Left cardiac atrium (tissue), 4 donors: Measurements from ENCODE around the gene TTYH2. TPM values are rescaled to one million over a fixed set of nuclear protein-coding genes. Genes with fewer than 3 reads are reported as not detected.

ENCODE experiments used
- ATAC-seq, 2 donors: fragments of 200-7000 bp; cut with Tn5 transposase; one replicate each; pipeline ENCODE4 v1.9.1; 2020; ENCODE audit warnings: mild to moderate bottlenecking in 2 of 2, moderate library complexity in 2 of 2
- DNase-seq: peaks from one replicate; pipeline ENCODE4 v3.0.0-alpha.2; 2020
- intact Hi-C, 2 donors: fragments of 100-400 bp; cut with DNase I; formaldehyde crosslinking; loops; one replicate each; pipeline versions ENCODE4 v1.14.1 to v1.15.1; 2022 to 2023
- total RNA-seq, 2 donors: library from RNA; stranded (reverse); fragmentation: NEBNext Ultra II Directional; extraction: Animal tissue kit (Norgen Biotek cat#: 25700); gene quantifications; one replicate each; pipeline ENCODE4 v1.2.1, GENCODE V29; 2021
- donor health status: DM: no; HTN: yes; CAD: no.
- donor health status: DM: no; HTN: yes; CAD: no; lungs with severe emphysema.
- donor health status: DM: yes; HTN: yes; CAD: no.
- donor health status: Dilated cardiomyopathy.

The TTYH2 gene
- total RNA-seq, 2 donors from 2014 or later = 15.6 to 23.3 TPM

DNA sequence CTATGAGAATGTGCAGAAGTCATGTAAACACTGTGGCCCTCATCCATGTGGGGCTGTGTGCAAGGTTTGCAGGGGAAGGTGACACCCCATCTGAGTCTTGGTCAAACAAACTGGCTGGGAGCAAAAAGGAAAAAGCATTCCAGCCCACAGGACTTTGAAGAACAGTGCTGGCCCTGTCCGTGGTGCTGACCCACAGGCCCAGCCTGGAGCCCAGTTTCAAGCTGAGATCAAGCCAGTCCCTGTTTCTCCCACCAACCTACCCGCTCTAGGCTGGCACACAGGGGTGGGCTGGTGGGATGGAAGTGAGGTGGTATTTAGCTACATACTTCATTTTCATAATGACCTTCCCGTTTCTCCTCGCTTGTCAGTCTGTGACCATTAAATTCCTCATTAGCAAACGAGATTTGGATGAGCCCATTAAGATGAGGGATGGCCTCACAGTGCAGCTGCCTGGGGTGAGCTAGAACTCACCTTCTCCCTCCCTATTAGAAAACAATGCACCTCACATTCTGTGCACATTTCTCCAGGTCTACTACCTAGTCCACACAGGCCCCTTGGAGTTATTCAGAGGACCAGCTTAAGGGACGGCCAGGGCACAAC, 22.5 kb upstream of the TTYH2 start:
- DNase-seq (no peak), ATAC-seq (peak; percentile 9 to 32)
- intact Hi-C loops = no loop called here

DNA sequence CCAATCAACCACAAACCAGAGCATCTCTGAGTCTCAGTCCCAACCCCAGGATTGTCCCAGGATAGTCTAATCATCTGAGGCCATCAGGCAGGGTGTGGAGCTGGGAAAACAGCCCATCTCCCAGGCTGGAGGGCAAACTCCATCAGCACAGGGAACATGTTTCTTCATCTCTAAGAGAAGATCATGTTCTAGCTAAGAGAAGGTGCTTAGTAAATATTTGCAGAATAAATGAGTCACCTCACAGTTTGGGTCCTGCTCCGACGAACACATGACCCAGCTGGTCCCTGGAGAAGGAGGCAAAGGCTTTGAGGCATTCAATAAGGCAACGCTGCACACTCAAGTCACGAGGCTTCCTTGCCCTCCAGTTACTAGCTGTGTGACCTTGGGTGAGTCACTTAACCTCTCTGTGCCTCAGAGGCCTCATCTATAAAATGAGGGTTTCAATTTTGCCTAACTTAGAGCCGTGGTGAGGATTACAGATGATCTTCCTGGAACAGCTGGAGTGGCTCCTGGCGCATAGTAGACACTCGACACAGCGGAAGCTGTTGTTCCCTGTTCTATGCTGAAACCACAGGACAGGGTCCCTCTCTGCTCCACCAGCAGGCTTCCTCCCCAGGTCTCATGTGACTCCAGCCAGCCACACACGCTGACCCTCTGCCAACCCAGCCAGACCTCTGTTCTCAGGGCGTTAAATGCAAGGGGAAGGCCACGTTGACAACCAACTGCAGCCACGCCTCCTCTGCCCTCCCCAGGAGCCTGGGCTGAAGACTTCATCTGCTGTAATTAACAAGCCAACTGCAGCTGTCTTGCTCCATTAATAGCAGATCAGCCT, 20.2 kb upstream of the TTYH2 start:
- ATAC-seq (peak; percentile 56 to 74), DNase-seq (peak; percentile 45)
- intact Hi-C loops = no loop called here

DNA sequence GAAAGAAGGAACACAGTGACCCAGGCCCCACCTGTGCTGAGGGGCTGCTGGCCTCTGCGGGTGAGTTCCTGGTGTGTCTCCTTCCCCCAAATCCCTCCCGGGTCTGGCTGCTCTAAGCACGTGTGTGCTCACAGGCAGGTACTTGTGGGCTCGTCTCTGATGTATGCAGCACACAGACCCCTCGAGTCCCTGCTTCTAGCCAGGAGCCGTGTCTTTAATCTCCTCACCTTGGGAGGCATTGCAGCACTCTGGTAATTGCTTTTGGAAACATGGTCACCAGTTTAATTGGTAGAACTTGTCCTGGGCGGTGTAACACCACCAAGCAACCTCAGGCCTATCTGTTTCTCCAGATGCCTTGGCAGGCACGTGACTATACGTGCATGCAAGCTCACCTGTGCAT, 18.7 kb upstream of the TTYH2 start:
- intact Hi-C loops = no loop called here
- DNase-seq = no peak
- no peak for ATAC-seq

DNA sequence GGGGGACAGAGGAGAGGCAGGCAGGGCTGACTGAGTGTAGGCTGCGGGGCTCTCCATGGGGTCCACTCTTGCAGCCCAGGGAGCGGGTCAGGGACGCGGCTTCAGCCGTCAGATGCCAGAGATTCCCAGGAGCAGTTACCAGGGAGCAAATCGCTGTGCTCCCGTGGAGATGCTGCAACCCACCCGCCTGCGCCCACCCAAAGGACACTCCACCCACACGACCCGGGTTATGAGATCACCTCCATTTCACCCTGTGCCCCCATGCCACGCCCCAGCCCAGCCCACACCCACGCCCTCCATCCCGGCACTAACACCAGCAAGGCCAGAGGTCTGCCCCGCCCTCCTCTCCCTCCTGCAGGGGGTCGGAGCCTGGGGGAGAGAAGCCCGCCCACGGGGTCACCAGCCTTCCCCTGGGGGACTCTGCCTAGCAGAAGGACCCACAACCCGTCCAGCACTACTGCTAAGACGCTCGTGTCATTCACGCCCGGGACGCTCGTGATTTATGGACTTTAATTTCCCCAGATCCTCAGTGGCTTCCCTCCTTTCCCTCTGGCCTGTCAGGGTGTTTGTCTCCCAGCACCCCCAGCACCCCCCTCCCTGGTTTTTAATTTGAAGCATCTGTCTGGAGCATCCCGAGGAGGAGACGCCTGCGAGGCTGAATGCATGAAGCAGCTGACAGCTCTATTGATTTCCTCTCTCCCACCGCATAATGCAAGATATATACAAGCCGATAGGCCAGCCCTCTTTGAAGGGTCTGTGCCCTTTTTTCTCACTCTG, 16.6 kb upstream of the TTYH2 start:
- intact Hi-C loops = no loop called here
- DNase-seq (no peak), ATAC-seq (no peak)

DNA sequence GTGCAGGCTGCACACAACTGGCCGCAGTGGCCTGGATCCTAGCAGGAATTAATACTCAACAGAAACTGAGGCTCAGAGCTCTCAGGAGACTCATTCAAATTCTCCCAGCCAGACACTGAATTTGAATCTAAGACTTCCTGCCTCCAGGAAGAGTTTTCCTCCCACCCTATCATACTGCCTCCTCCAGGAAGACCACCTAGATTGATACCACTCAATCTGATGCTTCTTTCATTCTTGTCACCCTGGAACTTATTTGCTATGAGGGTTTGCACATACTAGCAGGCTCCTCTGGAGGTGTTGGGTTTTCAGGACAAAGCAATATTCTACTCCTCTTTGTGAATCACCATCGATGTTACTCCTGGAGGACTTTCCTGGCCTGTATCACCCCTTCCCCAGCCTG, 15.6 kb upstream of the TTYH2 start:
- intact Hi-C loops = no loop called here
- DNase-seq (no peak), ATAC-seq (no peak)

DNA sequence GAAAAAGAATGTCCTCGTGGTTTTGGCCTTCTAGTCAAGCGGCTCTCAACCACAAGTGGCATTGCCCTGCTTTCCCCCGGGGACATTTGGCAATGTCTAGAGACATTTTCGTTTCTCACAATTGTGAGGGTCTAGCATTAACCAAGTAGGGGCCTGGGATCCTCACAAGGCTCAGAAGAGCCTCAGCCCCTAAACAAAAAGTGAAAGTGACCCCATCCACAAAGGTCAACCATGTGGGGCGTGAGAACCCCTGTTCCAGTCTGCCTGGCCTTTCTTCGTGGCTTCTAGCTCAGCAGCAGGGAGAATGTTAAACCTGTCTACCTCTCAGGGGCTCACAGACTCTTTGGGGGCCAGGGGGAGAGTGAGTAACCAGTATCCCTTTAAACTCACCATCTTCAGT, 14.7 kb upstream of the TTYH2 start:
- intact Hi-C loops = no loop called here
- DNase-seq (no peak), ATAC-seq (no peak)

DNA sequence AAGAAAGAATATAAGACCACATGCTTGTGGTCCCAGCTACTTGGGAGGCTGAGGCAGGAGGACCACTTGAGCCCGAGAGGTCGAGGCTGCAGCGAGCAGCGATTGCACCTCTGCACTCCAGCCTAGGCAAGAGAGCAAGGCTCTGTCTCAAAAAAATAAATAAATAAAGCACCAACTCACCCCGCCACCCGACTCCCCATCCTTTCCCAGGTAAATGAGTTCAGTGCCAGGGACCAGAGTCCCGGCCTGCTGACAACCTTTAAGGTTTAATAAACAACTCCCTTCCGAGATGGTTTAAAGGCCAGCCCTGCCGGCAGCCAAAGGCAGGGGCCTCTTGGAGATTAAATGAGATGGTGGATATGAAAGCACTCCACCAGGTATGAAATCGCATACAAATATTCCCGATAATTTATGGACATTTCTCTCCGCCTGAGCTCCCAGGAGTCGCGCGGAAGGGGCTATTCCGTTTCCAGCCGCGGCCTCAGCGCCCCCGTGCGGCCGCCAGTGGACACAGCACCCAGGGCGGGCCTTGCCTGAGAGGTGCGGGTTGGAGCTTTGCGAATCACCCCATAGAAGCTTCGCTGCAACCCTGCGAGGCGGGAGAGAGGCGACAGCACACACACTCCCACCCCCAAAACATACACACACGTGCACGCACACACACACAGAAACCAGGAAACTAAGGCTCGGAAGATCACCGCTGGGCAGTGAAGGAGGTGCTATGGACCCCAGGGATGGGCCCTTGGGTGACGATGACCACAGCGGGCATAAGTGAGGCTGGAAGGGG, 13.9 kb upstream of the TTYH2 start:
- peak in 1 of 2 donors; percentile 45 for ATAC-seq
- intact Hi-C loops = no loop called here
- DNase-seq = peak; percentile 68

DNA sequence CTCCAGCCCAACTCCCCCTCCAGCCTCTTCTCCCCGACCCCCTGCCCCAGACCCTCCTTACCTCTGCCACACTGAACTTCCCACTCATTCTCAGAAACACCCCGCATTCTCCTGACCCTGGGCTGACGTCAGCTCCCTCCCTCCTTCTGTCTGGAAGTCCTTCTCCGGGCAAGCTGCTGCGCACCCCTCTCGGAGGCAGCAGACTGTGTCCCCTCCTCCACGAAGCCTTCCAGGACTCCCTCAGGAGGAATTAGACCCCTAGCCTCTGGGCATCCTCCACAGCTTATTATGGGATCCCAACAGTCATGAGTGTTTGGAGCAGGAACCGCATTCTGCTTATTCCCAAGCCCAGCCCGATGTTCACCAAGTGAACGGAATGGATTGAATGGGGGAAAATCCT, 13.3 kb upstream of the TTYH2 start:
- intact Hi-C loops = no loop called here
- ATAC-seq (no peak), DNase-seq (no peak)

DNA sequence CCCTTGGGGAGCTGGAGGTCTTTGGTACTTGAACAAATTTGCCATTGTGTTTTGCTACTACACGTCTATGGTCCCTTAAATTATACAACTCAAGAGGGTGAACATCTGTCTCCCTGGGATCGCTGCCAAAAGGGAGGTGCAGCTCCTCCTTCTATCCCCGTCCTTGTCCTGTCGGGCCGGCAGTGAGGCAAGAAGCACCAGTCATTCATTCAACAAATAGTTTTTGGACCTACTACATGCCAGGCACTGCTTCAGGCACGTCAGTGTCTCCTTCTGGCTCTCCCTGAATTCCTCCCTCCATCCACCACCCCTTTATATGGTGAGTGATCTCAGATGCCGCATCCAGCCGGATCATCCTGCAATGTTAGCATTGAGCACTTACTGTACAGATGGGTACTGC, 12.1 kb upstream of the TTYH2 start:
- DNase-seq (no peak), ATAC-seq (no peak)
- intact Hi-C loops = no loop called here

DNA sequence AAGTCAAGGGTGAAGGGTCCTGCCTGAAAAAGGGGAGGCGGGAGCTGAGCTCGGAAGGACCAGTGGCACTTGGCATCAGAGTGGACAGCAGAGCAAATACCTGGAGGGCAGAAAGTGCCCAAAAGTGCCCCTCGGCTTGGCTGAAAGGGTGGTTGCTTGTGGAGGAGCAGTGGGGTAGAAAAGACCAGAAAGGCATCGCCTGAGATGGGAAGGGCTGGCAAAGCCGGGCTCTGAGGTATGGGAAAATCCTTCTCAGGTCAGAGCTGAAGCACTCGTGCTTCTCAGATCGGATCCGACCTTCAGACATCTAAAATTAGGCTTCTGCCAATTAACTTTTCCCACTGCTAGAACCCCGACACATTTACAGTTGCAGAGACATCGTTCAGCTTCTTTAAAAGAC, 11.4 kb upstream of the TTYH2 start:
- DNase-seq (no peak), ATAC-seq (no peak)
- intact Hi-C loops = no loop called here

DNA sequence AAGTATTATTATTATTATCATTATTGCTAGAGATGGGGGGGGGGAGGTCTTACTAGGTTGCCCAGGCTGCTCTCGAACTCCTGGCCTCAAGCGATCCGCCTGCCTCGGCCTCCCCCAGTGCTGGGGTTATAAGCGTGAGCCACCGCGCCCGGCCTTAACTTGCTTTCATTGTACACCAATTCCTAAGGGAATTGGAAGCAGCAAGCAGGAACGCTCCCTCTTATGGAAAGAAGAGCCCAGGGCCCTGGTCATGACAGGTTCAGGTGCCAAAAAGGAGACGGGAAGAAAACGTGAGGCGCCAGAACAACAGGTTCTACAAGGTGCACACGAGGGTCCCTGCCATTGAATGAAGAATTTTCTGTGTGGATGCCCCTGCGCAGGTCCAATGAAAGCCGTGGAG, 10.4 kb upstream of the TTYH2 start:
- intact Hi-C loops = no loop called here
- ATAC-seq (peak in 1 of 2 donors; percentile 1), DNase-seq (no peak)

DNA sequence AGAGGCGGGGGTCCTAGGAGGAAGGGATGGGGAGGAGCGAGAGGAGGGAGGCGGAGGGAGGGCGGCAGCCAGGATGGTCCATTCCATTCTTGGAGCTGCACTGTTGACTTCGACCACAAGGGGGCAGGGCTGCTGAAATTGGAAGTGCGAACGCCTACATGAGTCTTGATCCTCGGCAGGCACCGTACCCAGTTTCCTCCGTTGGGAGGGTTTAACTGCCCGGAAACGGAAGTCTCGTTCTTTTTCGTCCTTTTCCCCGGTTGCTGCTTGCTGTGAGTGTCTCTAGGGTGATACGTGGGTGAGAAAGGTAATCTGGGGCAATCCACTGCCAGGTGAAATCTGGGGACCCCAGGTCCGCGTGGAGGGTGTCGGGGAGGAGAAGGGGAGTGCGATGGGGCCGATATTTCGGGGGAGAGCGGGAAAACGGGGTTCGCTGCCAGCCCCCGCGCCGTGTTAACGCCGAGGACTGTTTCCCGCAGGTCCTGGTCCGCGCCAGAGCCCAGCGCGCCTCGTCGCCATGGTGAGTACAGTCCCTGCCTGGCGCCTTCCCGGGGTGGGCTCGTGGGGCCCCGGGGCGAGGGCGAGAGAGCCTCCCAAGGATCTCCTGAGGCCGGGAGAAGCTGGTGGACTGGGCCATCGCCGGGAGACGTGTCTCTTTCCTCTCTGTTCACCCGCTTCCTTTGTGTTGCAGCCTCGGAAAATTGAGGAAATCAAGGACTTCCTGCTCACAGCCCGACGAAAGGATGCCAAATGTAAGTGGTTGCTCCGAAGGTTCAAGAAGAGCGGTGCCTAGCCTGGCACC, 9.7 kb upstream of the TTYH2 start, which contains the start of gene RPL38:
RPL38 (plus strand) TSS at position 240 of the 802 bp plus-strand sequence; CDS start at position 518, 278 bp downstream.
- intact Hi-C loops = no loop called here
- ATAC-seq = peak; percentile 83 to 91
- peak; percentile 96 for DNase-seq

DNA sequence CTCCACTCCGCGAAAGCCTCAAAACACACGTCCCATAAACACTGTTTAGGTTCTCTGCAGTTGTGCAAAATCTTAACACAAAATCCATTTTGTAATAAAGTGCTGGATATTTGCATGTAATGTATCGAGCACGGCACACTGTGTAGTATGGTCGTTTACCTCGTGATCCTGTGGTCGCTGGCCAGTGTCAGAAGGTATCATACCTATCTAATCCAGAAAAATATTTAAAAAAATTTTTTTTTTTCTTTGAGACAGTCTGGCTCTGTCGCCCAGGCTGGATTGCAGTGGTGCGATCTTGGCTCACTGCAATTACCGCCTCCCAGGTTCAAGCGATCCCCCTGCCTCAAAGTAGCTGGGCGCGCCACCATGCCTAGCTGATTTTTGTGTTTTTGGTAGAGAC, 8.9 kb upstream of the TTYH2 start:
- intact Hi-C loops = no loop called here
- DNase-seq (no peak), ATAC-seq (no peak)

DNA sequence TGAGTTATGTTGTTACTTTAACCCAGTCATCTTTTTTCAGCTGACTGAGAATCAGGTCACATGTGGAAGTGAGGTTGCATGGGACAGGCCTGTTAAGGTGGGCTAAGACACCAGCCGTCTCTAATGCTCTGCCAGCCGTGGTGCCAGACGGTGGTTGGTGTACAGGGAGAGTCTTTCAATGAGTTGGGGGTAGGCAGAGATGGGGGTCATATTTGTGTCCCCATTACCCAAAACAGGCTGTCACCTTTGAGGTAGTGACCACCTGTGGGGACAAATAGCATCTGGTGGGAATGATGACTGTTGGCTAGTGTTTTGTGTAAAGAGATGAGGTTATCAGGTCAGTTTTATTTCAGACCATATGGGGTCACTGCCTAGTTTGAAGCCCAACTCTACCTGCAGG, 8.1 kb upstream of the TTYH2 start:
- intact Hi-C loops = no loop called here
- ATAC-seq (no peak), DNase-seq (no peak)

DNA sequence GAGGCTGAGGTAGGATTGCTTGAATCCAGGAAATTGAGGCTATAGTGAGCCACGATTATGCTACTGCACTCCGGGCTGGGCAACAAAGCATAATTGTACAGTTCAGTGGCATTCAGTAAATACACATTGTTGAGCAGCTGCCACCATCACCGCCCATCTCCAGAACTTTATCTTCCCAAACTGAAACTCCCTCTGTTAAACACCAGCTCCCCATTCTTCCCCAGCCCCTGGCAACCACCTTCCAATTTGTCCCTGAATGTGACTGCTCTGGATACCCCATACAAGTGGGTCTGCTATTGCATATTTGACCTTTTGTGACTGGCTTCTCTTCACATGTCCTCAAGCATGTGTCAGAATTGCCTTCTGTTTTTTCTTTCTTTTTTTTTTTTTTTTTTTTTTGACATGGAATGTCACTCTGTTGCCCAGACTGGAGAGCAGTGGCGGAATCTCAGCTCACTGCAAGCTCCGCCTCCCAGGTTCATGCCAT, 7.0 kb upstream of the TTYH2 start:
- no peak for ATAC-seq
- intact Hi-C loops = no loop called here
- DNase-seq = no peak

DNA sequence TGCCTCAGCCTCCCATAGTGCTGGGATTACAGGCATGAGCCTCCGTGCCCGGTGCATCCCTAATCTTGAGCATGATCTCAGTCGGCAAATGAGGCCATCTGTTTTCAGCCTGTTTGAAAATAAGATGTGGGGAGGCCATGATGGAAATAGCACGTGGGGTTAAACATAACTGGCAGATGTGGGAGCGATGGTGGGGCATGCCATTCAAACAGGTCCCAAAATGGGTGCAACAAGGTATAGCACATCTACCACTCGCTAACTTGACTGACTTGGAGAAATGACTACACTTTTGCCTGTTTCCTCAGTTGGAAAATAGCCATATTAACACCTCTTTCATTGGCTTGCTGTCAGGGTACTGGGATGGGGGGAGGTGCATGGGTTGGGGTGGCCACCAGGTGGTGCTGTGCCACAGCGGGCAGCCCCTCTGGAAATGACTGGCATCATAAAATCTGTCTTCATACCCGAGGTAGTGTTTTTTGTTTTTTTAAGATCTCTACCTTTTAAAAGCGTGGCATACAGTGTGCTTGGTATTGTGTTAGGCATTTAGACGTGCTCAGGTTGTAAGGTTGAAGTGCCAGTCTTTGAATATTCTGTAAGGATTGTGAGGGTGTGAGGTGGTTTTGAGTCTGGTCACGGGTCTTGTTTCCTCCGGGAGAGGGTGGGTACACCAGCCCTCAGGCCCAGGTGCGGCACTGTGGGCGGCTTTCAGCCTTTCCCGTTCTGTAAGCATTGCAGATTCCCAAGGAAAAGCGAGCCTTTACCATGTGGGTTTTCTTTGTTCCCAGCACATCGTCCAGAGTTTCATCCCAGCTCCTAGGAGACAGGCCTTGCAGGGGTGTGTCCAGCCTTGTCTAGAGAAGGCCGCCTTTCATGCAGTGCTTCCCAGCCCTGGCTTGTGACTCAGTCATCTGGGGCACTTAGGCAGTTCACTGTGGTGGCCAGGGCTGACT, 2.9 kb upstream of the TTYH2 start:
- intact Hi-C loops = loop anchor here (2.0 to 10.0 kb wide), 4 partner anchors 64 to 152 kb away; partner anchors contain the start of genes BTBD17 (in 2 of the 2) and DNAI2 (in 1 of the 2)
- peak; percentile 11 to 13 for ATAC-seq

More for the DNA sequence above, 2.9 kb upstream of the TTYH2 start:
- DNase-seq = peak; percentile 68
